Fibroblast of the aortic adventitia (primary cell): ENCODE data around the gene PHACTR3. TPM values are rescaled to one million over a fixed set of nuclear protein-coding genes. Genes with fewer than 3 reads are reported as not detected.

Experiments used
- DNase-seq: peaks from one replicate; pipeline ENCODE4 v3.0.0-alpha.2; 2010; ENCODE audit warnings: low read depth
- H3K4me3 ChIP-seq: 2 replicates; pipeline ENCODE4 v1.5.1; 2011; ENCODE audit warnings: low read depth, mild to moderate bottlenecking, control low read depth, low read length, moderate library complexity
- CTCF ChIP-seq: IDR thresholded peaks from 2 replicates; pipeline ENCODE4 v1.5.1; 2011; ENCODE audit warnings: mild to moderate bottlenecking, low read length, control low read depth, inconsistent platforms; ENCODE audit not compliant: insufficient read depth
- total RNA-seq: library from RNA; depleted of rRNA; stranded (reverse); fragments of >200 nt; gene quantifications from 2 replicates; pipeline ENCODE4 v1.2.3, GENCODE V29; 2012; ENCODE audit warnings: low replicate concordance

PHACTR3 gene
- total RNA-seq, 1 donor, result not detected

- DNase-seq, result no peak
- TF ChIP-seq CTCF, result no peak
- H3K4me3 ChIP-seq, result no peak overlapping the region
Measured at GRCh38 chr20:59678951-59679350, 74.6 kb downstream of the PHACTR3 start.

GRCh38 chr20:59680148-59680650 lies 75.9 kb downstream of the PHACTR3 start:
- no peak for TF ChIP-seq CTCF
- DNase-seq, result no peak
- H3K4me3 ChIP-seq, result no peak overlapping the region

- no peak overlapping the region for H3K4me3 ChIP-seq
- no peak for TF ChIP-seq CTCF
- DNase-seq, result no peak
Measured at GRCh38 chr20:59680852-59681251, 76.5 kb downstream of the PHACTR3 start.

GRCh38 chr20:59682603-59683002 lies 78.3 kb downstream of the PHACTR3 start:
- no peak for DNase-seq
- no peak overlapping the region for H3K4me3 ChIP-seq
- TF ChIP-seq CTCF, result no peak

- DNase-seq, result no peak
- H3K4me3 ChIP-seq, result no peak overlapping the region
- TF ChIP-seq CTCF, result no peak
Measured at GRCh38 chr20:59683181-59683580, 78.8 kb downstream of the PHACTR3 start.

GRCh38 chr20:59684685-59685242 lies 80.4 kb downstream of the PHACTR3 start:
- H3K4me3 ChIP-seq, result no peak overlapping the region
- TF ChIP-seq CTCF, result no peak
- no peak for DNase-seq
